K562 (cell line): Measurements from ENCODE around the gene AGO3. TPM values are rescaled to one million over a fixed set of nuclear protein-coding genes. Genes with fewer than 3 reads are reported as not detected.

Experiments
- EGR1 ChIP-seq: fragments of 450-650 bp; conservative IDR thresholded peaks from 2 replicates; pipeline ENCODE4 v1.6.1; 2017; ENCODE audit warnings: mild to moderate bottlenecking
- GABPB1 ChIP-seq: sonication (generic); formaldehyde crosslinking; IDR thresholded peaks from 2 replicates; pipeline ENCODE4 v1.8.0; 2022; ENCODE audit warnings: mild to moderate bottlenecking, missing genetic modification reagents
- HNRNPL ChIP-seq: fragments of 200-400 bp; formaldehyde crosslinking; IDR thresholded peaks from 2 replicates; pipeline ENCODE4 v1.6.1; 2017; ENCODE audit warnings: low read depth, mild to moderate bottlenecking, low read length
- KAT7 ChIP-seq: sonication (generic); formaldehyde crosslinking; IDR thresholded peaks from 2 replicates; pipeline ENCODE4 v1.8.0; 2022; ENCODE audit warnings: missing genetic modification reagents, mild to moderate bottlenecking, borderline replicate concordance
- POLR2AphosphoS5 ChIP-seq: IDR thresholded peaks from 2 replicates; pipeline ENCODE4 v1.6.1; 2011; ENCODE audit warnings: mild to moderate bottlenecking, low read depth, low read length, moderate library complexity; ENCODE audit not compliant: control insufficient read depth, insufficient read depth
- RAD51 ChIP-seq: fragments of 450-650 bp; IDR thresholded peaks from 2 replicates; pipeline ENCODE4 v1.7.1; 2016; ENCODE audit warnings: low read depth, mild to moderate bottlenecking, borderline replicate concordance
- ZNF57 ChIP-seq: fragments of 450-650 bp; formaldehyde crosslinking; IDR thresholded peaks from 2 replicates; pipeline ENCODE4 v1.4.0; 2020; ENCODE audit warnings: mild to moderate bottlenecking, moderate library complexity
- ZNF589 ChIP-seq: fragments of 200-800 bp; sonication (Bioruptor generic); IDR thresholded peaks from 2 replicates; pipeline ENCODE4 v1.6.1; 2016; ENCODE audit warnings: low read depth, missing genetic modification characterization, missing compliant biosample characterization
- polyA plus RNA-seq, 8 experiments: library from polyadenylated mRNA; depleted of rRNA in 4 of 8; stranded (reverse) in 5 of 8; unstranded in 3 of 8; fragments of >200 nt; fragmentation: Nextera tagmentation in 2 of 8; fragmentation: Illumina TruSeq in 1 of 8; extraction: Ambion mirVana in 2 of 8; extraction: Trizol in 1 of 8; gene quantifications; 2 replicates each; pipeline versions ENCODE4 v1.2.1 to v1.2.3, GENCODE V29; 2011 to 2014; ENCODE audit warnings: inconsistent platforms in 1 of 8, missing spikeins in 1 of 8
- total RNA-seq, 7 experiments: library from RNA; depleted of rRNA in 6 of 7; stranded (reverse); fragments of >200 nt in 6 of 7; fragmentation: Illumina TruSeq in 2 of 7; extraction: Trizol in 2 of 7; gene quantifications; 2 replicates each; pipeline versions ENCODE4 v1.2.1 to v1.2.3, GENCODE V29; 2011 to 2021; ENCODE audit warnings: low replicate concordance in 1 of 7
- TF ChIP-seq, protein P1 (sequence below): fragments of 450-650 bp; IDR thresholded peaks from 2 replicates; pipeline ENCODE4 v1.6.1; 2018; ENCODE audit not compliant: partially characterized antibody

Gene AGO3
- total and polyA plus RNA-seq, 9 of the 15 experiments (the other 6 are each of a cell fraction or from before 2014, with no cell fraction given) = 4.5 to 41.5 (median 22.7) TPM

DNA sequence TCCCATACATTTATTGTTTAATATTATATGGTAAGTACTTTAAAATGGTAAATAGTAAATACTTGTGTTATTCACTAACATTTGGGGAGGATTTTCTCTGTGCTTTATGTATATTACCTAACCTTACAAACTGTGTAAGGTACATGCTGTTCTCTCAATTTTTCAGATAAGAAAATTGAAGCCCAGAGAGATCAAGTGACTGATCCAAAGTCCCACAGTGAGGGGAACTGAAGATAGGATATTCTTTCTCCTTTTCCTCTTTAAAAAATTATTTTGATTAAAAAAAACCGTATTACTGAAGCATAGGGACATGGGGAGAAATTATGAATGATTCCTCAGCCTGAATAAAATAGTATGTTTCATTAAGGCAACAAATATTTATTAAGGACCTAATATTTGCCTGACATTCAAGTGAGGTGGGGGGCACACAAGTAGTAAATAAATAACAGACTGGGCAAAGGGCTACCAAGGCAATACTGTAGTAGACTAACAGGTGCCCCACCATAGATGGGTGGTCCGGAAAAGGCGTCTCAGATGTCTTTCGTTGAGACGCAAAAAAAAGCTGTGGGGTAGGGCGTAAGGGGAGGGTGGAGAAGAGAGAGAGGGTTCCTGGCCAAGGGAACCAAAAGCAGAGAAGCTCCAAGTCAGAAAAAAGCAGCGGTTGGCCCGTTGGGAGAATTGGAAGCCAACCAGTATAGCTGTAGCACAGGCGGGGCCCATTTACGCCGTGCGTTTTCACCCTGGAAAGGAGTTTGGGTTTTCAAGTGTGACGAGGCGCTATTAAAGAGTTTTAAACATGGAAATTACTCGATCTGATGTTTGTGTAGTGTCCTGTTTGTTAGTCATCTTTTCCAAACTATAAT lies 944 bp upstream of the AGO3 start (continued):
- TF ChIP-seq, protein P1, sequence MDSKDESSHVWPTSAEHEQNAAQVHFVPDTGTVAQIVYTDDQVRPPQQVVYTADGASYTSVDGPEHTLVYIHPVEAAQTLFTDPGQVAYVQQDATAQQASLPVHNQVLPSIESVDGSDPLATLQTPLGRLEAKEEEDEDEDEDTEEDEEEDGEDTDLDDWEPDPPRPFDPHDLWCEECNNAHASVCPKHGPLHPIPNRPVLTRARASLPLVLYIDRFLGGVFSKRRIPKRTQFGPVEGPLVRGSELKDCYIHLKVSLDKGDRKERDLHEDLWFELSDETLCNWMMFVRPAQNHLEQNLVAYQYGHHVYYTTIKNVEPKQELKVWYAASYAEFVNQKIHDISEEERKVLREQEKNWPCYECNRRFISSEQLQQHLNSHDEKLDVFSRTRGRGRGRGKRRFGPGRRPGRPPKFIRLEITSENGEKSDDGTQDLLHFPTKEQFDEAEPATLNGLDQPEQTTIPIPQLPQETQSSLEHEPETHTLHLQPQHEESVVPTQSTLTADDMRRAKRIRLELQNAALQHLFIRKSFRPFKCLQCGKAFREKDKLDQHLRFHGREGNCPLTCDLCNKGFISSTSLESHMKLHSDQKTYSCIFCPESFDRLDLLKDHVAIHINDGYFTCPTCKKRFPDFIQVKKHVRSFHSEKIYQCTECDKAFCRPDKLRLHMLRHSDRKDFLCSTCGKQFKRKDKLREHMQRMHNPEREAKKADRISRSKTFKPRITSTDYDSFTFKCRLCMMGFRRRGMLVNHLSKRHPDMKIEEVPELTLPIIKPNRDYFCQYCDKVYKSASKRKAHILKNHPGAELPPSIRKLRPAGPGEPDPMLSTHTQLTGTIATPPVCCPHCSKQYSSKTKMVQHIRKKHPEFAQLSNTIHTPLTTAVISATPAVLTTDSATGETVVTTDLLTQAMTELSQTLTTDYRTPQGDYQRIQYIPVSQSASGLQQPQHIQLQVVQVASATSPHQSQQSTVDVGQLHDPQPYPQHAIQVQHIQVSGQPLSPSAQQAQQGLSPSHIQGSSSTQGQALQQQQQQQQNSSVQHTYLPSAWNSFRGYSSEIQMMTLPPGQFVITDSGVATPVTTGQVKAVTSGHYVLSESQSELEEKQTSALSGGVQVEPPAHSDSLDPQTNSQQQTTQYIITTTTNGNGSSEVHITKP = peak; percentile 31
- TF ChIP-seq POLR2AphosphoS5 (0 out of 2 replicates have a peak, but pooled peaks have one; percentile 38), EGR1 (no peak), KAT7 (CRISPR knock-in tag) (no peak), ZNF589 (CRISPR knock-in tag) (no peak), GABPB1 (no peak), ZNF57 (CRISPR knock-in tag) (0 out of 2 replicates have a peak, but pooled peaks have one; percentile 33), HNRNPL (no peak), RAD51 (no peak)
